Astrocyte of the cerebellum (primary cell): Measurements from ENCODE around the gene MPP1.

Experiments used
- DNase-seq: peaks from one replicate; pipeline ENCODE4 v3.0.0-alpha.2; 2011; ENCODE audit warnings: low read depth
- H3K4me3 ChIP-seq: 2 replicates; pipeline ENCODE4 v1.5.1; 2011; ENCODE audit warnings: mild to moderate bottlenecking, low read depth, low read length, moderate library complexity
- CTCF ChIP-seq: IDR thresholded peaks from 2 replicates; pipeline ENCODE4 v1.5.1; 2012; ENCODE audit warnings: low read length, low read depth, moderate library complexity, mild to moderate bottlenecking; ENCODE audit errors: missing control alignments
- in situ Hi-C: cut with HindIII; loops from 2 replicates; pipeline ENCODE4 v1.10.0; 2017; ENCODE audit warnings: low sequenced_read_pairs

The MPP1 gene

GRCh38 chrX:154738011-154738738, 67.1 kb downstream of the MPP1 start:
- DNase-seq, result no peak
- no peak for TF ChIP-seq CTCF
- no peak overlapping the region for H3K4me3 ChIP-seq
- in situ Hi-C loops, result no loop called here

DNA sequence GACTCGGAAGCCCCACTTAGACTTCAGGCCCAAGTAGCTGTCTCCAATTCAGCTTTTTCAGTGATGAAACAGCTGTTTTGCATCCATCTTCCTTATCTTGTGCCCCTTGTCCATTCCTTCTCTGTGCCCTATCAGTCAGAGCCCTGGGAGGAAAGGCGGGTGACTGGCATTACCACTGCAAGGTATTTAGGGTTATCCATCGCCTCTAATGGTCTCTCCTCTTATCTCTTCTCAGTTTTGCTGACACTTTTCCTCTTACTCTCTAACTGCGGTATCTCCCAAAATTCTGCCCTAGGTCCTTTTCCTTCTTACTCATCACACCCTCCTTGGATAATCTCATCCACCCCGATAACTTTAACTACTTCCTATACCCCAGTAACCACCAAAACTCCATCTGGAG, 68.1 kb downstream of the MPP1 start:
- in situ Hi-C loops, result no loop called here
- TF ChIP-seq CTCF, result no peak
- no peak for DNase-seq
- no peak overlapping the region for H3K4me3 ChIP-seq

DNA sequence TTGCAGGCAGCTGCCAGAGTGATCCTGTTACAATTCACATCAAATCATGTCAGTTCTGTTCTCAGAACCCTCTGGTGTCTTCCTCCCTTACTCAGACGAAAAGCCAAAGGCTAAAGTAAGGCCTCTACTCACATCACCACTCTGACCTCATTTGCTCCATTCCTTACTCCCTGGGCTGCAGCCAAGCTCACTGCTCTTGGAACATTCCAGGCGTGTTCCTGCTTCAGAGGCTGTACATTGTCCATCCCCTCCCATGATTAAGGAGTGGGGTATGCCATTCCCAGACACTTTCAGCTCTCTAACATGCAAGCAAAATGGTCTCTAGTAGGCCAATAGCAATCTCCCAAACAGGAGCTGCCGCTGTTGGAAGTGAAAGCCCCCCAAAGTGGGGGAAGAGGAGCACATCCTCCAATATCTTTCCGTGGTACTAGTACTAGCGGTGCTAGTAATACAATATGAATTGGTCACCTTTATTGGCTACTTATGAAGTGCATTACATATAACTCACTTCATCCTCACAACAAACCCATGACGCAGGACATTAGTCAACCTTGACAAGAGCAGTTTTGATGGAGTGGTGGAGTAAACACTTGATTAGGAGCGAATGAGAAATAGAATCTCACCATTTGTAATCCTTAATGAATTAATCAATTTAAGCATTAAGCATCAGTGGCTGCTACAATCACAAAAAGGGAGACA, 69.4 kb downstream of the MPP1 start:
- H3K4me3 ChIP-seq, result no peak overlapping the region
- no peak for TF ChIP-seq CTCF
- DNase-seq, result no peak
- in situ Hi-C loops, result no loop called here

GRCh38 chrX:154734061-154734781, 71.1 kb downstream of the MPP1 start:
- DNase-seq, result no peak
- no peak overlapping the region for H3K4me3 ChIP-seq
- TF ChIP-seq CTCF, result no peak
- in situ Hi-C loops, result no loop called here

DNA sequence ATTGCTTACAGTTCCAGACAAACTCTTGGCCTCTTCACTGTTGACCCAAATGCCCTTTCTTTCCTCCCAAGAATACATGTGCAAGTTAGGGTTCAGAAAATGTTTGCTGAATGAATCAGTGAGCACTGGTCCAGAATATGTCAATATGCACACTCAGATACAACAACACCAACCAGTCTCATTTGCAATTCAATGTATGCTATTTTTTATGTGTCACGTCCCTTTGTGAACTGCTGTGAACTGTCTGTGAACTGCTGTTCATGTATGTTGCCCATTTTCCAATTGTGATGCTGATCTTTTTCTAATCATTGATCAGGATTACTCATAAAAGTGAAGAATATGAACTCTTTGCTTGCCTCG, 72.2 kb downstream of the MPP1 start:
- in situ Hi-C loops, result no loop called here
- TF ChIP-seq CTCF, result no peak
- no peak overlapping the region for H3K4me3 ChIP-seq
- DNase-seq, result no peak

DNA sequence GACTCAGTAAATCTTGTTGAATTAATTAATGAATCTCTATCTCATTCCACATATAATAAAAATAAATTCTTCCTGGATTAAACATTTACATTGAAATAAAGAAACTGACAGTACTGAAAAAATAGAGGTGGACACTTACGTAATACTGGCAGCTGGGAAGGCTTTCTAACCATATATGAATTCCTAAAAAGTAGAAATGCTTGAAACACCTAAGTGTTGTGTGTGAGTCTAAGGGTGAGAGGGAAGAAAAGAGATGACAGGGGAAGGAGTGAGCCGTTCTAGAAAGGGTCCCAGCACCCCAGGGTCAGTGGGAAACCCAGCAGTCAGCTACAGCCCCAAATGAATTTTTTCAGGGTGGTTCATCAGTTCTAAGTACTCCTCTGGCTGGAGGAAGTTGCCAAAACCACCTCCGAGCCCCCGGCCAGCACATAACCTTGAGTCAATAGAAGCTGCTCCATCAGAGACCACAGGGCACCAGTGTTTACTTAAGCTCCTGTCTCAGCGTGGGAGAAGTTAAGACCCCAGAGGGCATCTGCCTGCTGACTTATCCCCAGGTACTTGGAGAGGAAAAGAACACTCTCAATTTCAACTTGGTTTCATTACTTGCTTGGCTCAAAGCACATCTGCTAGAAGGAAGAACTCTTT, 72.7 kb downstream of the MPP1 start:
- TF ChIP-seq CTCF, result no peak
- in situ Hi-C loops, result no loop called here
- H3K4me3 ChIP-seq, result no peak overlapping the region
- no peak for DNase-seq
